GM11168 (cell line): ENCODE measurements around the gene STAC3.

ENCODE experiments used
- in situ Hi-C: fragments of 300-500 bp; cut with MboI; formaldehyde crosslinking; loops from one replicate; pipeline ENCODE4 v1.12.0; 2022; ENCODE audit warnings: low sequenced_read_pairs; ENCODE audit not compliant: unreplicated experiment

The STAC3 gene

DNA sequence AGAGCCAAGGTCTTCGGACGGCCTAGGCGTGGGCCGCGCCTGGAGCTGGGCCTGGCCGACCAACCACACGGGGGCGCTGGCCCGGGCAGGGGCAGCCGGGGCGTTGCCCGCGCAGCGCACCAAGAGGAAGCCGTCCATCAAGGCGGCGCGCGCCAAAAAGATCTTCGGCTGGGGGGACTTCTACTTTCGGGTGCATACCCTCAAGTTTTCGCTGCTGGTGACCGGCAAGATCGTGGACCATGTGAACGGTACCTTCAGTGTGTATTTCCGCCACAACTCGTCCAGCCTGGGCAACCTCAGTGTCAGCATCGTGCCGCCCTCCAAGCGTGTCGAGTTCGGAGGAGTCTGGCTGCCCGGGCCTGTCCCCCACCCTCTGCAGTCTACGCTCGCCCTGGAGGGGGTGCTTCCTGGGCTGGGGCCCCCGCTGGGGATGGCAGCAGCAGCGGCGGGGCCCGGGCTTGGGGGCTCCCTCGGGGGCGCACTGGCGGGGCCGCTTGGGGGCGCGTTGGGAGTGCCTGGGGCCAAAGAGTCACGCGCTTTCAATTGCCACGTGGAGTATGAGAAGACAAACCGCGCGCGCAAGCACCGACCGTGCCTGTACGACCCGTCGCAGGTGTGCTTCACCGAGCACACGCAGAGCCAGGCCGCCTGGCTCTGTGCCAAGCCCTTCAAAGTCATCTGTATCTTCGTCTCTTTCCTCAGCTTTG, 25.9 kb downstream of the STAC3 start:
- in situ Hi-C loops: no loop called here

DNA sequence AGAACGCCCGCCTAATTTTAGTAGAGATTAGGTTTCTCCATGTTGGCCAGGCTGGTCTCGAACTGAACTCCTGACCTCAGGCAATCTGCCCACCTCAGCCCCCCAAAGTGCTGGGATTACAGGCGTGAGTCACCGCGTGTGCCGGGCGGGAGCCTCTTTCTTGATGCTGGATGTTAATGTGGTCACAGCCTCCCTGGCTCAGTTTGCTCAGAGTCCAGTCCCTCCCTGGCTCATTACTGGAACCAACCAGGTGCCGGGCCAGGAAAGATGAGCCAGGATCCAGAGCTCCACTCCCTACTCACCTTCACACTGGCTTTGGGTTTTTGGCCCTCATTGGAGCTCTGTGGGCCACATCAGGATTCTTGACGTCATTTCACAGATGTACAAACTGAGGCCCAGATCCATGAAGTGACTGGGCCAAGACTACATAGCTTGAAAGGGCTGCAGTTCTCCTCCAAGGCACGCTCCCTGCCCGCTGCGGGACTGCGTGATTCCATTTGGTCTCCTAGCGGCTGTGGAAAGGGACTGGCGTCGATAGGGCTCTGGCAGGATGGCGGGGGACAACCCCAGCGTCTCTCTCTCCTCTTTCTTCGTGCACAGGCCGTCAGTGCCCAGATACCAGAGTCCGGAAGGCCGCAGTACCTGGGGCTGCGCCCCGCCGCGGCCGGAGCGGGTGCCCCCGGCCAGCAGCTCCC, 26.6 kb downstream of the STAC3 start:
- in situ Hi-C loops: no loop called here

DNA sequence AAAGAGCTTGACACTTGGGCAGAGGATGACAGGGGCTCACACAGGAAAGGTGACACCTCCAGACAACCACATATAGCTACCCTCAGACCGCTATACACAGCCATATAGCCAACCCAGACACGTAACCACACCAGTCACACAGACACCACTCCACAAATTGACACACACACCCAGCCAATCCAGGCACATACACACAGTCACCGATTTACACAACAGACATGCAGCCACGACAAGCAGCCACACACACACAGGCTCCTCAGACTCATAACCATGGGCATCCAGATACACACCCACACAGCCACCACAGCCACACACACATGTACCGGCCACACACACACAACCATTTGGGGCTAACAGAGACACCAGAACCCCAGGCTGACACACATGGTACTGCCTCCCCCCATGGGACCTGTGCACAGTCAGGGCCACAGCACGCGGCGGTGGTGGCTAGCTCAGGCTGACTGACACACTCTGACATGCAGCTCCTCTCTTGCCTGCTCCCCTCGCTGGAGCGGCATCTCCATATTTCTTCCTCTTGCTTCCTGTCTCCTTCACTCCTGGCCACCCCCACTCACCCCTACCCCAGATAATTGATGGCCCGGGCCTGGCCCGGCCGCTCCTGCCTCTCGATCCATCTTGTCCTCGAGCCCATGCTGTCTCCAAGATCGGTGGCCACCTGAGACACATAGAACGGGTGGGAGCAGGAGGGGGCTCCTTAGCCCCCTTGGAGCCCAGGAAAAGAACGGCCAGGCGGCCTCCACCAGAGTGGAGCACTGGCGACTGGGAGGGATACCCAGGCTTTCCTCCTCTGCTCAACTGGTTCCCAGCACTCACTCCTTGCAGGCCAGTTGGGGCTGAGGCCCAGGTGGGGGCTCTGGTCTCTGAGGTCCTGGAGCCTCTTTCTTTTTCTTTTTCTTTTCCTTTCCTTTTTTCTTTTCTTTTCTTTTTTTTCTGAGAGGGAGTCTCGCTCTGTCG, 27.5 kb downstream of the STAC3 start:
- in situ Hi-C loops: no loop called here

DNA sequence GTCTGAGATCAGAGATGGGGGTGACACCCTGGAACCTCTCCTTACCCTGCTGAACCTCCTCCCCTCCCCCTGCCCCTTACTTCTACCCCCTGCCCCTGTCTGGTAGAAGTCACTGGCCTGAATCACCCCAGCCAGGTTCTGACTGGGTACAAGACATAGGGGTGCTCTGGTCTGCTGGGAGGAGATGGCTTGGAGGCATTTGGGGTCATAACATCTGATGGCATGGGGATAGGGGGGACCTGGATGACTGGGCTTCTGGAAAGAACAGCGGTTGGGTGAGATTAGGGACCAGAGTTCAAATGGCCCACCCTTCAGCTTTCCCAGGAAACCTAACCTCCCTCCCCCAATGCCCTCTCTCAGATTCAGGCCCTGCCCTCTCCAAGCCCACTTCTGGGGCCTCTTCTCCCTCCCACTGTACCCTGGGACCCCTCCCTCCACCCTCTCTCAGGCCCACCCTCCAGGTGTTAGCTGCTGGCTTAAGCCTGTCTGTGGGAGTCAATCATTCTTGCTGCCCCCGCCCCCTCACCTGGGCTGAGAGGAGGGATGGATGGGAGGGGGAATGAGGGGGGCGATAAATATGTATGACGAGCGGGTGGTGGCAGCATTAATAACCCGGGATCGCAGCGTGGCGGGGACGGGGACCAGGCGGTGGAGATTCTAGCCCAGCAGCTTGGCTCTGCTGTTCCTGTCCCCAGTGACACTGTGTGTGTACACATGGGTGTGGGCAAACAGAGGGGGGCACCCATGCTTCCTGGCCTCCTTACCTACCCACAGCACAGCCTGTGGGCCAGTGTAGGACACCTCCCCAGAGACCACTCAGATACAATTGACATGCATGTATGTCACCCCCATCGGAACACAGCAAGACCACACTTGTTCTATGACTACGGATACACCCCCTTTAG, 28.4 kb downstream of the STAC3 start:
- in situ Hi-C loops: no loop called here

DNA sequence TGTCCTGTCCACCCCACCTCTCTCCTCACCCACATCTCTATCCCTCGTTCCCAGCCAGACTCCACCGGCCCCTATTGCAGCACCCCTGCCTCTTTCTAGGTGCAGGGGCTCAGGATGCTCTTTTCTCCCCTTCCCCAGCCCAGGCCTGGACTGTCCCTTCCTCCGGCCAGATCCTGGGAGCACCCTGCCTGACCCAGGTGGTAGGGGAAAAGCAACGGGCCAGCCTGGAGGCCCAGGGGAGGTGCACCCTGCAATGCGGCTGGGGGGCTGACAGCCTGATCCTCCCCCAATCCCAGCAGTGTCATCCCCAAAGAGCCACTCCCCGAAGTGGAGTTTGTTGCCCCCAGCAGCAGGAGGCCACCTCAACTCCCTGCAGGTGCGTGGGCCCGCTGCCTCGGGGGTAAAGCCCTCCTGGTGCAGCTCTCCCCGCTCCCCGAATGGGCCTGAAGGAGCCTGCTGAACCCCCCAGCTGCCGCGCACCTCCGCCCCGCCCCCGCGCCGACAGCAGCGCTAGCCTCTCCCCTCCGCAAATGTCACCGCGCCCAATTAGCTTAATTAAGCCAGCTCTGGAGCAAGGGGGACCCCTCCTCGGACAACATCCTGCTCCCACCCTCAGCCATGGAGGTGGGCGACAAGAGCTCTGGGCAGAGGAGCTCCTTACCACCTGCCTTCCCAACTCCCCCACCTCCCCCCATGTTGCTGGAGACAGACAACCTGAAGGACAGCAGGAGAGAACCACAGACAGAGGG, 29.6 kb downstream of the STAC3 start:
- in situ Hi-C loops: no loop called here

DNA sequence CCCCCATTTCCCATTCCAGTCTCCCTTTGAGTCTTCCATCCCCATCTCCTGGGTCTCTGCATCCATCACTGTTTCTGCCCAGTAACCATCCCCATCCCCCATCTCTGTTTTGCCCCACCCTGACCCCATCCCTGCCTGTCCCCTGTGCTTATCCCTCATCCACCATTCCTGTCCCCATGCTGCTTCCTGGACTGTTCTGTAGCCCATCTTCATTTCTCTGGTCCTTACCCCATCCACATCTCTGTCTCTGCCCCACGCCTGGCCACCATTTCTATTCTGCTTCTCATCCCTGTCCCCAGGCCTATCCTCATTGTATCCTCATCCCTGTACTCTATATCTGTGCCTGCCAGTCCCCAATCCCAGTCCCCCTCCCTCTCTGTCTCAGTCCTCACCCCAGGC, 30.2 kb downstream of the STAC3 start:
- in situ Hi-C loops: no loop called here

DNA sequence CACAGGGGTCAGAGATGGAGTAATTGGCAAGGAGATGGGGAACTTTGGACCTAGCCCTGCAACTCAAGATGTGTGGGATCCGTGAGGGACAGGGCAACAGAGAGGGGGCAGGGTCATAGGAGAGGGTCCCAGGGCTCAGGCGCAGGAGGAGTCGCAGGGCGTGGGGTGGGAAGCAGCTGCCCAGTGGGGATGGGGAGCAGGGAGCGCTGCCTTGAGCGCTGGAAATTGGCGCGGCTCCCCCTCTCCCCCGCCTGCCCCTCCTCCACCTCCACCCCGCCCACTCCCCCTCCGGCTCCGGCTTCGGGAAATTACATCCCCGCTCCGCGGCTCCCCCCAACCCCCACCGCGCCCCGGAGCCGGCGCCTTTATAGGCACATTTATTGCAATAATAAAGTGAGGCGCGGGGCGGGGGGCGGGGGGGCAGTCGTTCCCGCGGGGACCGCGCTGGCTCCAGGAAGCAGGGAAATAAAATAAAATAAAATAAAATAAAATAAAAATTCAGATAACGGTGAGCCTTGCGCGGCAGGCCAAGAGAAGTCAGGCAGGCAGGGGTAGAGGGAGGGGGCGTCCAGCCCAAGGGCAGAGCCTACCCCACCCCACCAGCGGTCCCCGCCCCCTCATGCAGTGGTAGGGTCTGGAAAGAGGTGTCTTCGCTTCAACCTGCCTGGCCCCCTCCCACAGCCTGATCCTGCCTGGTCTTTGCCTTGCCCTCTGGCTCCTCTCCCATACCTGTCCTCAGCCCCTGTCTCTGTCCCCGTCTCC, 30.8 kb downstream of the STAC3 start:
- in situ Hi-C loops: no loop called here

DNA sequence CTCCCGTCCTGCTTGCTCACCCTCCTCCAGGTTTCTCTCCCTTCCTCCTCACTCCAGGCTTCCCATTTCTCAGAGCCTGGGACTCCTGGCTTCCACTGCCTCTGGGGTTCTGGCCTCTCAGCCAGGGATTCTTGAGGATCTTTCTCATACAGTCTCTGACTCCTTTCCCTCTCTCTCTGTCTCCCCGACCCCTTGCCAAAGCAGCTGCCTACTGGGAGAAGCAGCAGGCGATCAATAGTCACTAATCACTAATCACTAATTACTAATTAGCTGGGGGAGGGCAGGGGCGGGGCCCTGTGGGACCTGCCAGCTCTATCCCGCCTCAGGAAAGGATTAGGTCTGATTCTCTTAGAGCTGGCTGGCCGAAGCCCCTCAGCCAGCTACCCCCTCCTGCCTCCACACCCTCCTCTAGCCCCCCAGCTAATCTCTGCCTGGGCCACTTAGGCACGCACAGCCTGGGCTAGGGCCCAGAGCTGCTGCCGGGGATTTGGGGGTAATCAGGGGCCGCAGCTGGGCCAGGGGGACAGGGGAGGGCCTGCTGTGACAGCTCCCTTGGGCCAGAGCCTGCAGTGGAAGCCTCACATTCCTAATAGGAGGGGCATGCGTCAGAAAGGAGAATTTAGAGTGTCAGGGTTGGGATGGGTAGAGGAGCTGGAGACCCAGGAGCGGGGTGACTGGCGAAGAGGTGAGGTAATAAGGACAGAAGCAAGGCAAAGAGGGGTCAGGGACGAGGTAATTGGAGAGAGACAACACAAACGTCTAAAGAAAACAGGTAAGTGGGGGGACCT, 31.6 kb downstream of the STAC3 start:
- in situ Hi-C loops: no loop called here

DNA sequence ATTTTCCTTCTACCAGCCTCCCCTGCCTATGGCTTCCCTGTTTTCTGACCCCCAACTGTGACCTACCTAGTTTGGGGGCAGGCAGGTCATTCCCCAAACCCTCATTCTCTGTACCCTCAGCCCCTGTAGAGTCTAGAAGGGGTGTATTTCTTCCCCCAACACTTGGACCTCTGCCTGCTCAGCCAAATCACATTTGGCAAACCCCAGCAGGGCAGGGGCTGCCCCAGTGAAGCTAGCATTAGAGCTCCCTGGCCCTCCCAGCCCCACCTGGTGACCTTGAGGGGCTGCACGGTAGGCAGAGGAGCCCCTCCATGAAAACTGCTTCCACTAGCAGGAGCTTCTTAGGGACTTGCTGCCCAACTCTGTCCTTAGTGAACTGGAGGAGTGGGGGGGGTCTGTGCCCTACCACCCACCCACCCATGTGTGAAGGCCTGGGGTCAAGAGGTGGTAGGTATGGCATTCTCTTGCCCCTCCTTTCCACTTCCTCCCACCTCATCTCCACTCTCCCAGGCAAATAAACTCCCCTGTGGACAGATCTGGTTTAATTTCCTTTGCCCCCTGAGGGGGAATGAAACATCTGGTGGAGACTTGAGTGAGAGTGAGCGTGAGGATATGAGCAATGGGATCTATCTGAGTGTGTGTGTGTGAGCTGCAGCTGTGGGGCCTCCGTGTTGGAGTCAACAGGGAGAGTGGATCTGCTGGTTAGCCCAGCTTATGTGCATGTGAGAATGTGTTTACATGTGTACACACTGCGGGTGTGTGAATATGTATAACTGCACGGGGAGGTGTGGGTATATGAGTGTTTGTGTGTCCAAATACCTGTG, 32.7 kb downstream of the STAC3 start:
- in situ Hi-C loops: no loop called here

DNA sequence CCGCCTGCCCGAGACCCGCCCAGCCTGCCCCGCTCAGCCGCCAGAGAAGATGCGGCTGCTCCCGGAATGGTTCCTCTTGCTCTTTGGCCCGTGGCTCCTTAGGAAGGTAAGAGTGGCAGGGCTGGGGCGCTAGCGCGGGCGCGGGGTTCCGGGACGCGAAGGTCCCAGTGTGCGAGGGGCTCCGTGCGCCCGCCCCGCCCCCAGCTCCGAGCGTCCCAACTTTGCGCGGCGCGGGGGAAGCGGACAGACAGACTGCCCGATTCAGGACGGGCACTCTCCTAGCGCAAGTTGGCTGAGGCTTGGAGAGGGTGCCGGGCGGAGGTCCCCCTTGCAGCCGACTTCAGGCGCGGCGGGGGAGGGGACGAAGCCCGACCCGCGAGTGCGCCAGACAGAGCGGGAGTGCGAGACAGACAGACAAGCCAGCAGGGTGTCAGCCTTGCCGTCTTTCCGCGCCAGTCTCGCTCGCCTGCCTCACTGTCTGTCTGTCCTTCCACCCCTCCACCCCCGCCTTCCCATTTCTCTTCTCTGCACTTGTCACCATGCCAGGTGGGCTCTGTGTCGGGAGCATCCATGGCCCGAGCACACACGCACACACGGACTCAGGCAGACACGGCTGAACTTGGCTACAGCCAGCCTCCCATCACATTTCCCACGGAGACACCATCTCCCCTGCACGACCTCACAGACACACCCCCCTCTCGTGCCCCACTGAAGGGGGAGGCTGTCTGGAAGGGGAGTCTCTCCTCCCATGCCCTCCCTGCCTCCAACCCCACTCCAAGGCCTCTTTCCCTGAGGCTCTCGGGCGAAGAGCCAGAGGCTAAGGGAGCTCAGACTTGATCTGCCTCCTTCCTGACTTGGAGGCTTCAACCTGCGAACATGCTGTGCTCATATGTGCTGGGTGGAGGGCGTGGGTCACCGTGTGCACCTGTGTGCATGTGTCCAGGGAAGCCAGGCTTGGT, 33.8 kb downstream of the STAC3 start:
- in situ Hi-C loops: no loop called here

DNA sequence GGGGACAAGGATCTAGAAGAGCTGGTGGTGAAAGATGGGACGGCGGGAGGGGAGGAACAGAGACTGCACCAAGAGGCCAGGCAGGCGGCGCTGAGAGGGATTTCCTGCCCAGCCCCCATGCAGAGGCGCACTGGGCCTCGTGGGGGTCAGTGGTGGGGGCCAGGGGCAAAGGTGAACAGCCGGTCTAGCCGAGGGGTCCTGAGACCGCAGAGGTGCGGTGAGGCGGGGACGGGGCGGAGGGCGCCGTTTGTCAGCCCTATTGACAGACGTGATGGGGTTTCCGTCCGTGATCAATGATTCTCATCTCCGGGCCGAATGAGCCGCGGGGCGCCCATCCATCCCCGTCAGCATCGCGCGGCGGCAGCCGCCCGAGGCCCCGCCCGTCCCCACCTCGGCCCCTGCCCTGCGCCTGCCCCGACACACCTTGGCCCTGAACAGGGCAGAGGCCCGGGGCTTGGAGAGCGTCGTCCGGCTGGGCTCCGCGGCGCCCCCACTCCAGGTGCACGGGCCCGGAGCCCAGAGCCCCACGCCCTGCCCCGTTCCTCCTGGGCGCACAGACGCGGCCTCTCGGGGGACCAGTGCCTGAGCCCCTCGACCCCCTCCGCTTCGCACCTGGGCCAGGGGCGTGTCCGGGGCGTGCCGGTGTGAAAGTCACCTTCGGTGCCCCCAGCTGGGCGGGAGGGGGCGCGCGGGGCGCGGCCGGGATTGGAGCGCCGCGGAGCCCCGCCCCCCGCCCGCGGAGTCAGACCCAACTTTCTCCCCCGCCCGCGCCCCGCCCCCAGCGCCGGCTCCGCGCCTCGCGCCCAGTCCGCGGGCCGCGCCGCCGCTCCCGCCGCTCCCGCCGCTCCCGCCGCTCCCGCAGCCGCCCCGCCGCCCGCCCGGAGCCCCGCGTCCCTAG, 34.7 kb downstream of the STAC3 start, which contains the start of gene NXPH4:
TSS of gene NXPH4 (plus strand) at position 781 of the 898 bp plus-strand sequence. CDS start 176 bp downstream, outside the sequence.
- in situ Hi-C loops: no loop called here

DNA sequence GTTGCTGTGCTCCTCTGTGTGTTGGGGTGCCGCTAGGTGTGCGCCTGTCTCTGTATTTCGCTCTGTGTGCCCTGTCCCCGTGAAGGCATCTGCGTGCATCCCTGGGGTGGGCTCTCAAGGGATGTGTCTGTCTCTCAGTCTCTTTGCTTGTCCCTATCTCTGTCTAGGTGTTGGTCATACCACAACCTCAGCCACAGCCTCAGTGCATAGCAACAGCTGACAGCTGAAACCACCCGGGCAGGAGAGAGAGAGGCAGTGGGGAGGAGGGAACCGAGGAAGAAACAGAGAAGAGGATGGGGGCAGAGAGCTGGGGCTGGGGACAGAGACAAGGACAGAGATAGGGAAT, 35.3 kb downstream of the STAC3 start:
- in situ Hi-C loops: no loop called here

DNA sequence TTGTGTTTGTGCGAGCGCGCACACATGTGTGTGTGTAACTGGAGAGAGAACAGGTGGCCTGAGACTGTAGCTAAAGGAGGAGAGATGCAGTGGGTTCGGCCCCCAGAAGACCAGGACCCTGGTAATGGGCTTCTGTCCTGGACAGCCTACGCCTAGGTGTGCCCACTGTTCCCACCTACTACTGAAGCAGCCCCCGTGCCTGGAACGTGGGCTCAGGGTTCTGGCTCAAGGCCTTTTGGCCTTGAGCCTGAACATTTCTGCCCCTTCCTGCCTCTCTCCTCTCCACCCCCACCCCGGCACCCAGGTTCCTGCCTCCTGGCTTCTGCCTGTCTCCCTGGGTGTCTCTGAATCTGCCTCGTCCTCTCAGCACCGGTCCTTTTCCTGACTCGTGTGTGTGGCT, 35.9 kb downstream of the STAC3 start:
- in situ Hi-C loops: no loop called here

DNA sequence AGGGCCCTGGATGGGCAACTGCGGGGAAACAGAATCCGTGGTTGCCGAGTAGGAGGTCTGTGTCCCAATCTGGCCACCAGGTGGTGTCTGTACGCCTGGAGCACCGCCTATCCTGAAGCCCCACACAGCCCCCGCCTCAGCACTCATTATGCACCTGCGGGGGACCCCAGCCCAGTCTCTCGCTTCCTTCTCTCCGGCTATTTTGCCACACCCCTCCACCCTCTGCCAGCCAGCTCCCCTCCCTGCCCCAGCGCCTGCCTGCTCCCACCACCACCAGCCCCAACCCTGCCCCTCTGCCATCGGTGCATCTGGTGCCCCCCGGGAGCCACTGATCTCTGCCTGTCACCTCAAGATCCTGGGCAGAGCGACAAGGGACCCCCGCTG, 36.6 kb downstream of the STAC3 start:
- in situ Hi-C loops: no loop called here
